GM18519 (cell line): Measurements from ENCODE around the gene NGRN.
"Not testable (repeated sequence)": the region's sequence is repeated elsewhere in the genome, so short reads cannot be mapped to it uniquely, and the experiment has no call there.

ENCODE experiments used
- ATAC-seq: cut with Tn5 transposase; IDR thresholded peaks from one replicate; pipeline ENCODE4 v1.9.1; 2021; ENCODE audit warnings: mild to moderate bottlenecking, moderate library complexity; ENCODE audit not compliant: unreplicated experiment, low FRiP score

NGRN gene

GRCh38 chr15:90271459-90272166 is 6.1 kb downstream of the NGRN start:
- ATAC-seq: no peak

- ATAC-seq: not testable (repeated sequence)
Observed at GRCh38 chr15:90278467-90278866, 13.0 kb downstream of the NGRN start.

GRCh38 chr15:90280743-90281142 is 15.3 kb downstream of the NGRN start:
- not testable (repeated sequence) for ATAC-seq

- ATAC-seq: not testable (repeated sequence)
Observed at GRCh38 chr15:90281637-90282036, 16.2 kb downstream of the NGRN start.

- ATAC-seq: no peak
Observed at GRCh38 chr15:90286678-90287077, 21.2 kb downstream of the NGRN start.

GRCh38 chr15:90287101-90287500 is 21.6 kb downstream of the NGRN start:
- ATAC-seq: no peak

- no peak for ATAC-seq
Observed at GRCh38 chr15:90287946-90288345, 22.5 kb downstream of the NGRN start.

GRCh38 chr15:90291679-90292356 is 26.3 kb downstream of the NGRN start:
- ATAC-seq: no peak

GRCh38 chr15:90293040-90293810 is 27.8 kb downstream of the NGRN start:
- not testable (repeated sequence) for ATAC-seq

- ATAC-seq: no peak
Observed at GRCh38 chr15:90294159-90294558, 28.7 kb downstream of the NGRN start.

GRCh38 chr15:90294601-90295269 is 29.3 kb downstream of the NGRN start:
- no peak for ATAC-seq

GRCh38 chr15:90295270-90295648 is 29.8 kb downstream of the NGRN start:
- ATAC-seq: no peak

GRCh38 chr15:90296316-90296884 is 30.9 kb downstream of the NGRN start:
- ATAC-seq: not testable (repeated sequence)

- ATAC-seq: no peak
Observed at GRCh38 chr15:90297021-90297420, 31.5 kb downstream of the NGRN start.

GRCh38 chr15:90300541-90300940 is 35.1 kb downstream of the NGRN start:
- ATAC-seq: no peak

GRCh38 chr15:90300988-90301706 is 35.7 kb downstream of the NGRN start:
- ATAC-seq: no peak

- ATAC-seq: no peak
Observed at GRCh38 chr15:90301707-90302300, 36.3 kb downstream of the NGRN start.

GRCh38 chr15:90305355-90305754 is 39.9 kb downstream of the NGRN start:
- not testable (repeated sequence) for ATAC-seq

GRCh38 chr15:90305932-90306331 is 40.5 kb downstream of the NGRN start:
- no peak for ATAC-seq
